ENCODE results near the gene PDE10A.

GRCh38 chr6:165645919-165646318 lies 17.1 kb downstream of the PDE10A start:
- TF ChIP-seq CTCF (conservative IDR thresholded peaks at IDR 0.05; ENCODE audit: low read depth, low read length), result no peak
- no peak for TF ChIP-seq POLR2A (IDR thresholded peaks at IDR 0.05; ENCODE audit: low read depth, low read length)
- TF ChIP-seq MXI1 (IDR thresholded peaks at IDR 0.05; ENCODE audit: borderline replicate concordance, low read depth, low read length), result no peak
- TF ChIP-seq BHLHE40 (IDR thresholded peaks at IDR 0.05; ENCODE audit: low read depth, low read length), result no peak
- TF ChIP-seq RAD21 (IDR thresholded peaks at IDR 0.05; ENCODE audit: low read length), result no peak
- TF ChIP-seq CEBPB (IDR thresholded peaks at IDR 0.05; ENCODE audit: low read depth, low read length), result no peak
- no peak for TF ChIP-seq RCOR1 (IDR thresholded peaks at IDR 0.05; ENCODE audit: insufficient replicate concordance, low read length)
- no peak for TF ChIP-seq RFX5 (IDR thresholded peaks at IDR 0.05; ENCODE audit: low read depth, low read length)
